Measurements from ENCODE around the gene PCNT.

PCNT gene

GRCh38 chr21:46311568-46311967, 12.4 kb upstream of the PCNT start:
- DNase-seq (ENCODE audit: low spot score) = no peak
- no peak for TF ChIP-seq CTCF (IDR thresholded peaks at IDR 0.05; ENCODE audit: extremely low read depth, missing control alignments)

- no peak for DNase-seq (ENCODE audit: low spot score)
- TF ChIP-seq CTCF (IDR thresholded peaks at IDR 0.05; ENCODE audit: extremely low read depth, missing control alignments) = no peak
These were observed 11.0 kb upstream of the PCNT start for GRCh38 chr21:46312949-46313348.

- DNase-seq (ENCODE audit: low spot score) = no peak
- TF ChIP-seq CTCF (IDR thresholded peaks at IDR 0.05; ENCODE audit: extremely low read depth, missing control alignments) = no peak
These were observed 9.4 kb upstream of the PCNT start for GRCh38 chr21:46314441-46315020.

- no peak for DNase-seq (ENCODE audit: low spot score)
- TF ChIP-seq CTCF (IDR thresholded peaks at IDR 0.05; ENCODE audit: extremely low read depth, missing control alignments) = no peak
These were observed 7.1 kb upstream of the PCNT start for GRCh38 chr21:46316708-46317324.

- DNase-seq (ENCODE audit: low spot score) = no peak
- TF ChIP-seq CTCF (IDR thresholded peaks at IDR 0.05; ENCODE audit: extremely low read depth, missing control alignments) = no peak
These were observed 6.1 kb upstream of the PCNT start for GRCh38 chr21:46317710-46318463.

- TF ChIP-seq CTCF (IDR thresholded peaks at IDR 0.05; ENCODE audit: extremely low read depth, missing control alignments) = no peak
- no peak for DNase-seq (ENCODE audit: low spot score)
These were observed 5.5 kb upstream of the PCNT start for GRCh38 chr21:46318464-46318845.

DNA sequence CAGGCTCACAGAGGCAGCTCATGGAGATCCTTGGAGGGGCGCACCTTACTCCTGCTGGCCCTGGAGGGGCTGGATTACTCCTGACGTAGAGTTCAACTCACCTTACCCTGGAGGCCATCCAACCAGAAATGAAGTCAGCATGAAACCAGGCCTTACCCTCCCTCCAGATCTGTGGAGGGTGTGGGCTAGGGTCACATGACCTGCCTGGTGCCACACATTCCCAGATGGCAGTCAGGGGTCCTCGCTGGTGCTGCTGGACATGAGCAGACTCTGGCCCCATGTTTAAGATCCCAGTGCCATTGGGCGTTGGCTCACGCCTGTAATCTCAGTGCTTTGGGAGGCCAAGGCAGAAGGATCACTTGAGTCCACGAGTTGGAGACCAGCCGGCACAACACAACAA, 4.8 kb upstream of the PCNT start:
- no peak for DNase-seq (ENCODE audit: low spot score)
- TF ChIP-seq CTCF (IDR thresholded peaks at IDR 0.05; ENCODE audit: extremely low read depth, missing control alignments) = no peak

Measured in GM20000 (cell line).